Measurements from ENCODE around the gene MARCHF4. TPM values are rescaled to one million over a fixed set of nuclear protein-coding genes. Genes with fewer than 3 reads are reported as not detected.
"Not testable (repeated sequence)": the region's sequence is repeated elsewhere in the genome, so short reads cannot be mapped to it uniquely, and the experiment has no call there.

The MARCHF4 gene
- total RNA-seq, 4 donors from 2014 or later = 0.07 TPM; not detected in 3

GRCh38 chr2:216389570-216389969 is 17.3 kb upstream of the MARCHF4 start:
- no peak overlapping the region for H3K4me3 ChIP-seq
- no peaks in the 10 kb centered on the region for H3K4me1 ChIP-seq
- no peaks in the 10 kb centered on the region for H3K36me3 ChIP-seq
- TF ChIP-seq, protein P1, sequence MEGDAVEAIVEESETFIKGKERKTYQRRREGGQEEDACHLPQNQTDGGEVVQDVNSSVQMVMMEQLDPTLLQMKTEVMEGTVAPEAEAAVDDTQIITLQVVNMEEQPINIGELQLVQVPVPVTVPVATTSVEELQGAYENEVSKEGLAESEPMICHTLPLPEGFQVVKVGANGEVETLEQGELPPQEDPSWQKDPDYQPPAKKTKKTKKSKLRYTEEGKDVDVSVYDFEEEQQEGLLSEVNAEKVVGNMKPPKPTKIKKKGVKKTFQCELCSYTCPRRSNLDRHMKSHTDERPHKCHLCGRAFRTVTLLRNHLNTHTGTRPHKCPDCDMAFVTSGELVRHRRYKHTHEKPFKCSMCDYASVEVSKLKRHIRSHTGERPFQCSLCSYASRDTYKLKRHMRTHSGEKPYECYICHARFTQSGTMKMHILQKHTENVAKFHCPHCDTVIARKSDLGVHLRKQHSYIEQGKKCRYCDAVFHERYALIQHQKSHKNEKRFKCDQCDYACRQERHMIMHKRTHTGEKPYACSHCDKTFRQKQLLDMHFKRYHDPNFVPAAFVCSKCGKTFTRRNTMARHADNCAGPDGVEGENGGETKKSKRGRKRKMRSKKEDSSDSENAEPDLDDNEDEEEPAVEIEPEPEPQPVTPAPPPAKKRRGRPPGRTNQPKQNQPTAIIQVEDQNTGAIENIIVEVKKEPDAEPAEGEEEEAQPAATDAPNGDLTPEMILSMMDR (IDR thresholded peaks at IDR 0.05) = no peak
- TF ChIP-seq POLR2A (IDR thresholded peaks at IDR 0.05) = no peak
- no peaks in the 10 kb centered on the region for H3K27me3 ChIP-seq
- H3K27ac ChIP-seq = no peak overlapping the region
- DNase-seq = no peak
- intact Hi-C loops (cut with DNase I; ENCODE audit: low total_unique reads) = no loop called here
- H3K9me3 ChIP-seq = no peaks in the 10 kb centered on the region

GRCh38 chr2:216388046-216388884 is 16.0 kb upstream of the MARCHF4 start:
- no peaks in the 10 kb centered on the region for H3K27me3 ChIP-seq
- no peak overlapping the region for H3K27ac ChIP-seq
- TF ChIP-seq, protein P1 (IDR thresholded peaks at IDR 0.05) = no peak
- TF ChIP-seq POLR2A (IDR thresholded peaks at IDR 0.05) = no peak
- H3K36me3 ChIP-seq = no peaks in the 10 kb centered on the region
- no peaks in the 10 kb centered on the region for H3K9me3 ChIP-seq
- H3K4me3 ChIP-seq = no peak overlapping the region
- no peak for DNase-seq
- intact Hi-C loops (cut with DNase I; ENCODE audit: low total_unique reads) = no loop called here
- H3K4me1 ChIP-seq = no peaks in the 10 kb centered on the region

DNA sequence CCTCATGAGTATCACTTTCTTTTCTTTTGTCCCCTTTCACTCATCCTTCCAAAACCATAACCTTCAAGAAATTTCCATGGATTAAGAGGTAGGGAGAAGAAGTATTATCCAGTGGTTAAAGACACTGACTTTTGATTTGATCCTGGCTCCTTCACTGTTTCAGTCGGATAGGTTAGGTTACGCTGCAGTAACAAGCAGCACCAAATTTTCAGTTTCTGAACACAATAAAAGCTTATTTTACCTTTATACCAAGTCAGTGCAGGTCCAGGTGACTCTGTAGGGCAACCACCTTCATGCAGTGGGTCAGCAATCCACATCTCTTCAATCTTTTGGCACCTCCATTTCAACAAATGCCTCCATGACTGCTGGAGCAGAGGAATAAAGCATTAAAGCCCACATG is 15.0 kb upstream of the MARCHF4 start:
- no peaks in the 10 kb centered on the region for H3K27me3 ChIP-seq
- intact Hi-C loops (cut with DNase I; ENCODE audit: low total_unique reads) = no loop called here
- DNase-seq = no peak
- H3K4me3 ChIP-seq = no peak overlapping the region
- no peaks in the 10 kb centered on the region for H3K36me3 ChIP-seq
- H3K27ac ChIP-seq = no peak overlapping the region
- H3K9me3 ChIP-seq = no peaks in the 10 kb centered on the region
- H3K4me1 ChIP-seq = no peaks in the 10 kb centered on the region
- TF ChIP-seq, protein P1 (IDR thresholded peaks at IDR 0.05) = no peak
- no peak for TF ChIP-seq POLR2A (IDR thresholded peaks at IDR 0.05)

- Histone ChIP-seq H3K4me3 (no peak overlapping the region), H3K27ac (no peak overlapping the region), H3K9me3 (no peaks in the 10 kb centered on the region), H3K36me3 (no peaks in the 10 kb centered on the region), H3K4me1 (no peaks in the 10 kb centered on the region), H3K27me3 (no peaks in the 10 kb centered on the region)
- intact Hi-C loops (cut with DNase I; ENCODE audit: low total_unique reads) = no loop called here
- no peak for DNase-seq
- TF ChIP-seq POLR2A (IDR thresholded peaks at IDR 0.05) = no peak
- TF ChIP-seq, protein P1 (IDR thresholded peaks at IDR 0.05) = no peak
These were observed 13.2 kb upstream of the MARCHF4 start for GRCh38 chr2:216385478-216385877.

DNA sequence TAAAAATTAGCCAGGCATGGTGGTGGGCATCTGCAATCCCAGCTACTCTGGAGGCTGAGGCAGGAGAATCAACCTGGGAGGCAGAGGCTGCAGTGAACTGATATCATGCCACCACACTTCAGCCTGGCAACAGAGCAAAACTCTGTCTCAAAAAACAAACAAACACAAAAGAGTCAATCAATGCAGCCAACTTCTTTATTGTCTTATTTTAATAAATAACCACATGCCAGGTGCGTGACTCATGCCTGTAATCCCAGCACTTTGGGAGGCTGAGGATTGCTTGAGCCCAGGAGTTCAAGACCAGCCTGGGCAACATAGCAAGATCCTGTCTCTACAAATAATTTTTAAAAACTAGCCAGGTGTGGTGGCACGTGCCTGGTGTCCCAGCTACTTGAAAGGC is 12.1 kb upstream of the MARCHF4 start:
- H3K27me3 ChIP-seq; DNase-seq; H3K4me1 ChIP-seq; H3K27ac ChIP-seq; intact Hi-C loops (cut with DNase I; ENCODE audit: low total_unique reads); H3K36me3 ChIP-seq; H3K9me3 ChIP-seq; H3K4me3 ChIP-seq: not testable (repeated sequence)

All from uterus (tissue), 4 donors.